CD14-positive monocyte (primary cell): ENCODE data around the gene RAI14. TPM values are rescaled to one million over a fixed set of nuclear protein-coding genes. Genes with fewer than 3 reads are reported as not detected.

Experiments
- DNase-seq, 3 donors: peaks; one replicate each; pipeline ENCODE4 v3.0.0-alpha.2; 2011 to 2022
- H2AFZ ChIP-seq: 2 replicates; pipeline ENCODE4 v1.6.0; 2012; ENCODE audit warnings: mild to moderate bottlenecking, low read depth, low read length, inconsistent platforms; ENCODE audit not compliant: insufficient read depth, poor library complexity, severe bottlenecking
- H3K27ac ChIP-seq, 2 donors: 1 replicate in 1 of 2; 2 replicates in 1 of 2; pipeline ENCODE4 v1.5.1; 2012 to 2013; ENCODE audit warnings: low read length in 2 of 2, control low read depth in 1 of 2, inconsistent platforms in 1 of 2, low read depth in 1 of 2, mild to moderate bottlenecking in 1 of 2
- H3K27me3 ChIP-seq, 2 donors: one replicate each; pipeline versions ENCODE4 v1.6.0 to v1.6.1; 2011 to 2013; ENCODE audit warnings: low read length in 2 of 2; ENCODE audit not compliant: control insufficient read depth in 2 of 2, insufficient read depth in 2 of 2
- H3K36me3 ChIP-seq, 2 donors: replicated peaks in 1 of 2; 1 replicate in 1 of 2; 2 replicates in 1 of 2; pipeline versions ENCODE4 v1.5.1 to v1.6.1; 2012 to 2013; ENCODE audit warnings: low read length in 2 of 2, control low read depth in 1 of 2, inconsistent platforms in 1 of 2, mild to moderate bottlenecking in 1 of 2; ENCODE audit not compliant: insufficient read depth in 2 of 2, control insufficient read depth in 1 of 2
- H3K4me1 ChIP-seq, 2 donors: 1 replicate in 1 of 2; 2 replicates in 1 of 2; pipeline versions ENCODE4 v1.5.1 to v1.6.1; 2012 to 2013; ENCODE audit warnings: low read length in 2 of 2, control low read depth in 1 of 2, inconsistent platforms in 1 of 2, mild to moderate bottlenecking in 1 of 2, moderate library complexity in 1 of 2; ENCODE audit not compliant: insufficient read depth in 2 of 2, control insufficient read depth in 1 of 2
- H3K4me2 ChIP-seq: replicated peaks from 2 replicates; pipeline ENCODE3; 2012; ENCODE audit warnings: low read length, moderate library complexity, mild to moderate bottlenecking; ENCODE audit not compliant: poor library complexity, severe bottlenecking; ENCODE audit errors: extremely low read depth
- H3K4me3 ChIP-seq, 3 experiments: fragments of 200-600 bp in 1 of 3; sonication (generic) in 1 of 3; replicated peaks in 1 of 3; 1 replicate in 2 of 3; 2 replicates in 1 of 3; pipeline ENCODE4 v1.5.1; 2011 to 2013; ENCODE audit warnings: low read length in 3 of 3, mild to moderate bottlenecking in 3 of 3, control low read depth in 2 of 3, low read depth in 2 of 3, inconsistent platforms in 1 of 3, moderate library complexity in 1 of 3
- H3K79me2 ChIP-seq: 2 replicates; pipeline ENCODE4 v1.6.0; 2012; ENCODE audit warnings: mild to moderate bottlenecking, control low read depth, inconsistent platforms, low read length, moderate library complexity; ENCODE audit not compliant: insufficient read depth
- H3K9ac ChIP-seq: 2 replicates; pipeline ENCODE4 v1.6.0; 2017; ENCODE audit warnings: low read length, mild to moderate bottlenecking; ENCODE audit not compliant: insufficient read depth, poor library complexity, severe bottlenecking
- H3K9me3 ChIP-seq, 2 donors: replicated peaks in 1 of 2; 1 replicate in 1 of 2; 2 replicates in 1 of 2; pipeline versions ENCODE4 v1.5.1 to v1.6.1; 2012 to 2013; ENCODE audit warnings: low read length in 2 of 2, control low read depth in 1 of 2; ENCODE audit not compliant: control insufficient read depth in 1 of 2, insufficient read depth in 1 of 2
- H4K20me1 ChIP-seq: 2 replicates; pipeline ENCODE4 v1.6.0; 2012; ENCODE audit warnings: mild to moderate bottlenecking, low read length, control low read depth, moderate library complexity; ENCODE audit not compliant: insufficient read depth
- H3K27ac Mint-ChIP-seq, 7 donors: one replicate each; pipeline ENCODE4 v1.8.0; 2020; ENCODE audit warnings: mild to moderate bottlenecking in 7 of 7, mixed read lengths in 7 of 7, moderate library complexity in 6 of 7, inconsistent platforms in 2 of 7
- H3K27me3 Mint-ChIP-seq, 3 donors: one replicate each; pipeline ENCODE4 v1.8.0; 2021 to 2022; ENCODE audit warnings: low read depth in 3 of 3, mild to moderate bottlenecking in 3 of 3, mixed read lengths in 3 of 3, moderate library complexity in 3 of 3, inconsistent platforms in 1 of 3
- H3K36me3 Mint-ChIP-seq, 2 donors: one replicate each; pipeline ENCODE4 v1.8.0; 2020; ENCODE audit warnings: mixed read lengths in 2 of 2, inconsistent platforms in 1 of 2, mild to moderate bottlenecking in 1 of 2
- H3K4me1 Mint-ChIP-seq: one replicate; pipeline ENCODE4 v1.8.0; 2020; ENCODE audit warnings: mild to moderate bottlenecking, mixed read lengths
- H3K4me3 Mint-ChIP-seq, 2 donors: one replicate each; pipeline ENCODE4 v1.8.0; 2020; ENCODE audit warnings: mild to moderate bottlenecking in 2 of 2, mixed read lengths in 2 of 2, moderate library complexity in 1 of 2
- H3K9me3 Mint-ChIP-seq, 7 donors: one replicate each; pipeline ENCODE4 v1.8.0; 2020 to 2022; ENCODE audit warnings: mixed read lengths in 7 of 7, mild to moderate bottlenecking in 6 of 7, moderate library complexity in 6 of 7, inconsistent platforms in 2 of 7
- CTCF ChIP-seq: fragments of 200-600 bp; IDR thresholded peaks from one replicate; pipeline ENCODE4 v1.8.0; 2022; ENCODE audit warnings: antibody characterized with exemption, mild to moderate bottlenecking
- WGBS: methylation state at CpG from one replicate; pipeline ENCODE4 v1.1.5; 2013; ENCODE audit warnings: missing lambda C conversion rate; ENCODE audit not compliant: insufficient coverage; 5-methylcytosine and 5-hydroxymethylcytosine counted together
- intact Hi-C, 2 donors: fragments of 100-400 bp; cut with micrococcal nuclease; formaldehyde crosslinking; loops; one replicate each; pipeline versions ENCODE4 v1.15.0 to v1.15.1; 2023
- polyA plus RNA-seq, 3 donors: library from polyadenylated mRNA; depleted of rRNA in 1 of 3; unstranded in 2 of 3; stranded (reverse) in 1 of 3; fragments of 300-500 nt in 2 of 3; fragments of >200 nt in 1 of 3; fragmentation: Illumina TruSeq in 2 of 3; gene quantifications; 1 replicate in 2 of 3; 2 replicates in 1 of 3; pipeline ENCODE4 v1.2.3, GENCODE V29; 2012 to 2021

Gene RAI14
- polyA plus RNA-seq, 3 donors = 0.08 TPM; not detected in 2

- WGBS = no CpG with 5 or more reads among the region's 1 CpG
- Mint-ChIP-seq H3K9me3 (peaks cover 0 to 5% (median 0%) of the 10 kb centered on the region in 7 donors), H3K4me1 (no peaks in the 10 kb centered on the region), H3K27ac (no peak overlapping the region), H3K27me3 (peaks cover 0 to 3% (median 3%) of the 10 kb centered on the region in 3 donors), H3K4me3 (no peak overlapping the region), H3K36me3 (no peaks in the 10 kb centered on the region)
- intact Hi-C loops = no loop called here
- TF ChIP-seq CTCF = no peak
- Histone ChIP-seq H3K27me3 (no peaks in the 10 kb centered on the region), H3K79me2 (no peaks in the 10 kb centered on the region), H3K4me2 (no peak overlapping the region), H3K27ac (no peak overlapping the region), H4K20me1 (no peaks in the 10 kb centered on the region), H3K36me3 (no peaks in the 10 kb centered on the region), H3K9ac (no peak overlapping the region), H3K9me3 (no peaks in the 10 kb centered on the region), H2AFZ (no peak overlapping the region), H3K4me3 (no peak overlapping the region), H3K4me1 (no peaks in the 10 kb centered on the region)
- no peak for DNase-seq
Measured at GRCh38 chr5:34622098-34622400, 34.1 kb upstream of the RAI14 start.

- H2AFZ ChIP-seq = no peak overlapping the region
- TF ChIP-seq CTCF = no peak
- intact Hi-C loops = no loop called here
- H3K9ac ChIP-seq = no peak overlapping the region
- H3K4me3 ChIP-seq = no peak overlapping the region
- H3K4me2 ChIP-seq = no peak overlapping the region
- Mint-ChIP-seq H3K27me3 (peaks cover 0 to 3% (median 1%) of the 10 kb centered on the region in 3 donors), H3K27ac (no peak overlapping the region), H3K4me1 (no peaks in the 10 kb centered on the region), H3K4me3 (no peak overlapping the region), H3K36me3 (no peaks in the 10 kb centered on the region), H3K9me3 (peaks cover 0 to 2% (median 0%) of the 10 kb centered on the region in 7 donors)
- H3K4me1 ChIP-seq = no peaks in the 10 kb centered on the region
- H4K20me1 ChIP-seq = no peaks in the 10 kb centered on the region
- H3K9me3 ChIP-seq = no peaks in the 10 kb centered on the region
- 90% methylated on average over 1 of the region's 3 CpGs for WGBS
- no peak overlapping the region for H3K27ac ChIP-seq
- DNase-seq = no peak
- no peaks in the 10 kb centered on the region for H3K36me3 ChIP-seq
- H3K79me2 ChIP-seq = no peaks in the 10 kb centered on the region
- H3K27me3 ChIP-seq = no peaks in the 10 kb centered on the region
Measured at GRCh38 chr5:34624691-34625090, 31.4 kb upstream of the RAI14 start.
